HUES64 (cell line): ENCODE data around the gene CD300LB.

Experiments used
- H3K27ac ChIP-seq: 2 replicates; pipeline ENCODE4 v1.7.0; 2013; ENCODE audit warnings: low read depth, low read length, inconsistent platforms
- H3K27me3 ChIP-seq: 2 replicates; pipeline ENCODE4 v1.6.1; 2013; ENCODE audit warnings: mild to moderate bottlenecking, low read length; ENCODE audit not compliant: insufficient read depth
- H3K36me3 ChIP-seq: 2 replicates; pipeline ENCODE4 v1.6.1; 2013; ENCODE audit warnings: mild to moderate bottlenecking, low read length; ENCODE audit not compliant: insufficient read depth
- H3K4me1 ChIP-seq: 2 replicates; pipeline ENCODE4 v1.6.1; 2013; ENCODE audit warnings: mild to moderate bottlenecking, low read length, moderate library complexity; ENCODE audit not compliant: insufficient read depth
- H3K4me3 ChIP-seq: 2 replicates; pipeline ENCODE4 v1.5.1; 2013; ENCODE audit warnings: mild to moderate bottlenecking, low read length, moderate library complexity
- H3K9ac ChIP-seq: 2 replicates; pipeline ENCODE4 v1.6.1; 2013; ENCODE audit warnings: mild to moderate bottlenecking, low read depth, low read length
- H3K9me3 ChIP-seq: 2 replicates; pipeline ENCODE4 v1.6.1; 2013; ENCODE audit warnings: low read depth, low read length; ENCODE audit not compliant: insufficient read depth
- WGBS: fragments of 150-250, 120-280 bp; methylation state at CpG from one replicate; pipeline ENCODE4 v1.1.7; 2013; ENCODE audit warnings: missing lambda C conversion rate; 5-methylcytosine and 5-hydroxymethylcytosine counted together

CD300LB gene

DNA sequence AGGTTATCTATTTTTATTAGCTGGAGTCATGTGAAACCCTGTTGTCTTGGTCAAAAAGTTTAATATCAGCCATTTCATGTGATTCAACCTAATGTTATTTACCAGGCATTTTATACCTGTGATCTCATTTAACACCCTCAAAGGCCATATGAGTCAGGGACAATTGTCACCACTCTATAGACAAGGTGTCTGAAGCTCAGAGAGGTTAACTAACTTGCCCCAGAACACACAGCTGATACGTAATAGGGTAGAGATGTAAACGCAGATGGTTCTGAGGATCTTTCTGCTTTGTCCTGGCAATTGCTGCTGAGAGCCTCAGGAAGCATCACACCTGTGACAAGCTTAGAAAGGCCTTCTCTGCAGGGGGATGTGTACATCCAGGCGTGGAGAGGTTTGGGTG is 59.9 kb downstream of the CD300LB start:
- peaks cover 12% of the 10 kb centered on the region for H3K27me3 ChIP-seq
- no peak overlapping the region for H3K9ac ChIP-seq
- WGBS: 98% methylated on average over 3 of the region's 3 CpGs
- H3K4me1 ChIP-seq: peaks cover 6% of the 10 kb centered on the region; the same call in 1 of the 2 replicates
- H3K27ac ChIP-seq: no peak overlapping the region
- H3K36me3 ChIP-seq: no peaks in the 10 kb centered on the region
- H3K4me3 ChIP-seq: no peak overlapping the region
- H3K9me3 ChIP-seq: peaks cover 9% of the 10 kb centered on the region
